ENCODE measurements around the gene UNK.
A peak's percentile ranks its signal among the peaks of the same experiment; 100 is the strongest.

Gene UNK

GRCh38 chr17:75824050-75824552, 39.5 kb downstream of the UNK start:
- DNase-seq: no peak

DNA sequence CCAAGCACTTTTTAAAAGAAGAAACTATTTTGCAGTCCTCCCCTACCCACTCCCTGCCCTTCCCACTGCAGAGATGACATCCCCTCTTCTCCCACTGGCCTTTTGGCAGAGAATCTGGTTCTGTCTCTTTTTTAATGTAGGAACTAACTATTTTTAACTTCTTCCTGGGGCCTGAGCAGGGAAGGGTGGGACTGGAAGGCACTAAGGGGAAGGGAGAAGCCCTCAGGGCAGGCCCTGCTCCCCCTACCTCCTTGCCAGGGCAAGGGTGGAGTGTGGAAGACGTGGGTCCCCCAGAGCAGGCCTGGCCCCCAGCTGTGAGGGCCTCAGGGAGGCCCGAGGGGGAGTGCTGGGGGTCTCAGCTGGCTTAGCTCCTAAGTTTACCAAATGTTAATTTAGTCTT, 40.1 kb downstream of the UNK start:
- DNase-seq: no peak

DNA sequence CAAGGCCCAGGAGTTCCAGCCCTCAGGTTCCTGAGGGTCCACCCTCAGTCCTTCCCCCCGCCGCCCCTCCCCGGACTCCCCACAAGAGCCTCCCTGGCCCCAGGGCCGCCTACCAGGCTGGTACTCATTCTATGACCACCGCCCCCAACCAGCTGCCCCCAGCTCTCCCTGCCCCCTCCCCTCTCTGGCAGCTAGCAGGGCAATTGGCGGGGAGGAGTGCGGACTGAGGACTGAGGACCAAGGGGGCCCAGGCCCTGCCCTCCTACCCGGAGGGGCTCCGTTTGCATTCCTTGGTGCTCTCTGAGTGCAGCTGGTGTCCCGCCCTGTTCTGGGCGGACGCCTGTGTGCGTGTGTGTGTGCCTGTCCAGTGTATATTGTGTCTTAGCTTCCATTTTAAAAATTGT, 40.5 kb downstream of the UNK start:
- DNase-seq: no peak

GRCh38 chr17:75825748-75826370, 41.3 kb downstream of the UNK start:
- DNase-seq: no peak

- DNase-seq: no peak
These were observed 42.1 kb downstream of the UNK start for GRCh38 chr17:75826561-75827307.

- DNase-seq: peak; percentile 56
These were observed 42.9 kb downstream of the UNK start for GRCh38 chr17:75827308-75828075.

- no peak for DNase-seq
These were observed 43.4 kb downstream of the UNK start for GRCh38 chr17:75828076-75828400.

GRCh38 chr17:75828741-75829140, 44.1 kb downstream of the UNK start:
- DNase-seq: no peak

- DNase-seq: no peak
These were observed 45.1 kb downstream of the UNK start for GRCh38 chr17:75829747-75830146.

GRCh38 chr17:75830164-75831031, 45.8 kb downstream of the UNK start:
- DNase-seq: no peak

- DNase-seq: no peak
These were observed 46.5 kb downstream of the UNK start for GRCh38 chr17:75831032-75831571.

GRCh38 chr17:75832164-75832651, 47.6 kb downstream of the UNK start:
- DNase-seq: peak; percentile 45

GRCh38 chr17:75832652-75833400, 48.2 kb downstream of the UNK start:
- DNase-seq: no peak

DNA sequence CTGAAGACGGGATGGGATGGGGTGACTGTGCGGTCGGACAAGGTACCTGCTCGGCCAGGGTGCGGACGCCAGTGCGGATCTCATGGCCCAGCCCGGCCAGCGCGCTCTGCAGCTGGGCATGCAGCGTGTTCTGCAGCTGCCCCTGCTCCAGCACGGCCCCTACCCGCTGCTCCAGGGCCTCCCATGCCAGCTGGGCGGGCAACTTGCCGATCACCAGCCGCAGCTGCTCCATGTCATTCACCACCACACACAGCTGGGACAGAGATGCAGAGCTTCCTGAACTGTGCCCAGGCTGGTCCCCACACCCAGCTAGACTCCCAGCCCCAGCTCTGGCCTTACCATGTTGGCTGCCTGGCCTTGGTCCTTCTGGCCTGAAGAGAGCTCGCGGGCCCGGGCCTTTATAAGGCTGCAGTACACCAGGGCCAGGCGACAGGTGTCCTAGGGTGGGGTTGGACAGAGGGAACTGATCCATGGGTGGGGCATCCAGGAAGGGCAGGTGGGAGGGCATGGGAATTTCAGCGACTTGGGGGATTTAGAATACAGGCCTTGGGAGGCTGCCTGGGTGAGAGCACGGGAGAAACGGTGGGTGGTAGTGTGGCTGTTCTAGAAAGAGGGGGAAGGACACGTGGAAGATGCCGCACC, 49.8 kb downstream of the UNK start:
- DNase-seq: no peak

DNA sequence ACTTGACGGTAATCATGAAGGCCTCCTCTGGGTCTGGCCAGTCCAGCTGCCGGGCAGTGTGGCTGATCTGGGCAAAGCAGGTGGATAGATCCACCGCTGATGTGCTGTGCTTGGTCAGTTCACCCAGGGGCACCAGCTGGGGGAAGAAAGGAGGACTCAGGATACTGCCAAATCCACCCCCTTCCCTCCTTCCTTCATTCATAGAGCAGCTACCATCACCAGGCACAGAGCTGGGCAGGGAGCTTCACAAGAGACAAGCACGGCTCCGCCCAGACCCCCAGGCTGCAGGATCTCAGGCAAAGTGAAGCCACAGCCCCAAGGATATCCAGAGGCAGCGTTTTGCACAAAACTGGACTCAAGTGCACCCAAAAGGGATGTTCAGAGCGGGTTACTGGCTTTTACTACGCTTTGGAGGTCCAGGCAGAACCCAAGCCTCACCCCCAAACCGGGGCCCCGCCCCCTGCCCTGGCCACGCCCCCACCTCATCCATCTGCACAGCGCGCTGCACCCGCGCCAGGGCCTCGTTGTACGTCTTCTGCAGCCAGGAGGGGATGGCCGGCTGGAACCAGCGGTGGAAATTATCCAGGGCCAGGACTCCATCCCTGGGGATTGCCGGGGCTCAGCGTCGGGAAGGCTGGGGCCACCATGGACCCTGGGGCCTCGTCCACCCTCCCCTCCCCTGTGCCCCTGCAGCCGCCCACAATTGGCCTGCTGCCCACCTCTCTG, 50.5 kb downstream of the UNK start:
- no peak for DNase-seq

- DNase-seq: no peak
These were observed 51.0 kb downstream of the UNK start for GRCh38 chr17:75835654-75835987.

DNA sequence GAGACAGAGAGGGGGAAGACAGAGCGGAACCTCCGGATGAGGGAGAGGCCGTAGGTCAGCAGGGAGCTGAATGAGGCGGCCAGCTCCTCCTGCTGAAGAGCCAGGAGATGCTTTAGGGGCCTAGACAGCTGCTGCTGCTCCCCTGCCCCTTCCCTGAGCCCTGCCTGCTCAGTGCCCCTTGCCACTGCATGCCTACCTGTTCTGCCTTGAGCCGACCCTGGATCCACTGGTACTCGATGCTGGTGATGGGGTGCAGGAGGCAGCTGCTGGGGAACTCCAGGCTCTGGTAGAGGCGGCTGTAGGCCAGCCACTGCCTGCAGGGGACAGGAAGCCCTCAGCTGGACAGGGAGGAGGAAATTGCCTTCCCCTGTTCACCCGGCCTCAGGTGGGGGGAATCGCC, 52.0 kb downstream of the UNK start:
- DNase-seq: no peak

DNA sequence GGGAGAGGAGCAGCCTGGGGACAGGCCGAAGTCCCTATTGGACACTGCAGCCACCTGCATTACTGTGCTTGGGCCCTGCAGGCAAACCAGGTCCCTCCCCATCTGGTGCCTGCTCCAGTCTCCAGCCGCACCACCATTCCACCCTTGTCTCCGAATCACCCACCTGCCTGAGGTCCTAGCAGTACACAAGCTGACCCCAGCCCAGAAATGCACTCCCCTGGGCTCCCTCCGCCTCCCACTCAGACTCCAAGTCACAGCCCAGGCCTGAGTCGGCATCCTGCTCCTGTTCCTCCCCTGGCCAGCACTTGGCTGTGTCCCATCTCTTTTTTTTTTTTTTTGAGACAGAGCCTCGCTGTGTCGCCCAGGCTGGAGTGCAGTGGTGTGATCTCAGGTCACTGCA, 53.3 kb downstream of the UNK start:
- DNase-seq: no peak

GRCh38 chr17:75838410-75838809, 53.8 kb downstream of the UNK start:
- no peak for DNase-seq

GRCh38 chr17:75839942-75840798, 55.6 kb downstream of the UNK start:
- DNase-seq: no peak
